Stimulated activated CD4-positive, alpha-beta T cell treated with anti-CD3 and anti-CD28 coated beads, Interleukin-2, amount 100 ng/mL, for 4 hours (primary cell): ENCODE measurements around the gene CACNA2D1.

Experiments
- DNase-seq: peaks from one replicate; pipeline ENCODE4 v3.0.0-alpha.2; 2020; ENCODE audit warnings: low read depth

The CACNA2D1 gene

GRCh38 chr7:81957517-81957916, 486.1 kb downstream of the CACNA2D1 start:
- DNase-seq, result no peak

DNA sequence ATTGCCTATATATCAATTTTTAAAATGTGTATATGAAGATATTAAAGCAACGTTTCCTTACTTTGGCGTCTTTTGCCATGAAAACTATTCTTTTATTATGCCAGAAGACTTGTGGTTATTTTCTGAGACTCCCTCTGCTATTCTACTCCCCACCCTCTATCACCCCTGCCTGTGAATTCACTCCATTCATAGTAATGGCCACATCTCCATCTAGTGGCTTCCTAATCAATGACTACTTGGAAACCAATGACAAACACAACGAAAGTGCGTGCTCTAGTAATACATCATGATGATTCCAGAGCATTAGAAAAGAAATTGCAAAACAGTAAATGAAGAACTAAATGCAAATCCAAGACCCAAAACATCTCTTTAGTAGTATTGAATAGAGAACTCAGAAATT, 487.1 kb downstream of the CACNA2D1 start:
- DNase-seq, result no peak

DNA sequence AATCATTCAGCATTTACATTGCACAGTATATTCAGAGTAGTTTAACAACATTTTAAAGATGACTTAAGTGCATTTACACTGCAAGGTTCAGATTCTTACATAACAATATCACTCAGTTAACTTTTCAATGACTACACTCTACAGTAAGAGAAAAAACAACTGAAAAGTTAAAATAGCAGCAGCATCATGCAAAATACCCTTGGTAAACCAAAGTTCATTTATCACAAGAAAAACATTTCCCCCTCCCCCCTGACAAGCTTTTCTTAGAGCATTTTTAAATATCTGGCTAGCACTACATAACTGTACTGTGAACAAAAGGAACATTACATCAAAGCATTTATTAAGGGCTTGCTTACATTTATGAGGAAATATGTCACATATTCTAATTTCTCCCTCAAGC, 494.3 kb downstream of the CACNA2D1 start:
- DNase-seq, result no peak

- DNase-seq, result no peak
Observed at GRCh38 chr7:81944058-81944457, 499.5 kb downstream of the CACNA2D1 start.

DNA sequence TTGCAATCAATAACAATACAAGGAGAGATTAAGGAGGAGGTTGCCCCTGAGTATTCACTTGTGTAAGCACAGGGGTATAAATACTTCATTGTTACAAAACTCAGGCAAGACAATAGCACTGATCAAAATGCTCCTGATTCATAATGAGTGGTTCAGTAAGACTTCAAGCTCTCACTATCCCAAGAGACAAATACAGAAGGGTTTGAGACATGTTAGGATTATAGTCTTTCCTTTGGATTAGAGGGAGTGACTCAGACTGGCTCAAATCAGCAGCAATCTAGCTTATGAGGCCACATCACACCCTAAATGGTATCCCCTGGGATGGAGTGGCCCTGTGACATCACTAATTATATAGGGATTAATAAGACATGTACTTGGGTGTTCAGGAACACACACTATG, 506.5 kb downstream of the CACNA2D1 start:
- no peak for DNase-seq

DNA sequence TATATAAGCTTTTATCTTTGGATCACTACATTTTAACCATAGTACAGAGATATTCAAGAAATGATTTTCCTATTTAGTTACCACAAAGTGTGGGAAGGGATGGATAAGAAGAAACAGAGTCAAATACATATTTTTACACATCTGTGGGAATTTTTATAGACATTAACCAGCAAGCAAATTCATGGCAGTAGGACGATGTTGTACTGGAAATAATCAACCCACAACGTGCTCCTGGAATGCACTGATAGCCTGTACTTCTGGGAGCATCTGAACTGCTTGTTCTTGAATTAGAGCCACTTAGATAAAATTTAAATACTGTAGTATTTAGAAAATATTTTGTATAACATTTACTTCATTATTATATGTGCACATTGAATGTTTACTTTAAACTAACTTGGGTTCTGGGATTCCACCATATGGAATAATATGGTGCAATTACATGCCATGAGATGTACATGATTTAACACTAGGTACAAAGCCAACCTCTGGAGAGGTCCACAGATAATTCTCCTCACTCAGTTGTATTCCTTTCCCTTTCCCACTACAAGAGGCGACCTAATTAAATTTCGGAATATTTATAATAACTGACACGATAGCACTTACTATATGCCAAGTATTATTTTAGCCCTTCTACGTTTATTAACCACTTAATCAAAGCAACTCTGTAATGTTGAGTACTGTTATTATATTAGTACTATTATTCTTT, 508.8 kb downstream of the CACNA2D1 start:
- no peak for DNase-seq

DNA sequence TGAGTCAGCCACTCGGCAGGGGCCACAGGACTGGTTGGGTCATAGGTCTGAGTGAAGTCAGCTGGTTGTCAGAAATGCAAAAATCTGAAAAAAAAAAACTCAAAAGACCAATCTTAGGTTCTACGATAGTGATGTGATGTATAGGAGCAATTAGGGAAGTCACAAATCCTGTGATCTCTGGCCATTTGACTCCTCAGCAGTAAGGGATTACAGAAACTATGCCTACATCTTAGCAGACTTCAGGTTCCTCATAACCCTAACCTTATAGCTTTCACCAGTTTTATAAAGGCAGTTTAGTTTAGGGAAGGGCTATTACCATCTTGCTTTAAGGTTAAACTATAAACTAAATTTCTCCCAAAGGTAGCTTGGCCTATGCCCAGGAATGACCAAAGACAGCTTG, 510.6 kb downstream of the CACNA2D1 start:
- no peak for DNase-seq

DNA sequence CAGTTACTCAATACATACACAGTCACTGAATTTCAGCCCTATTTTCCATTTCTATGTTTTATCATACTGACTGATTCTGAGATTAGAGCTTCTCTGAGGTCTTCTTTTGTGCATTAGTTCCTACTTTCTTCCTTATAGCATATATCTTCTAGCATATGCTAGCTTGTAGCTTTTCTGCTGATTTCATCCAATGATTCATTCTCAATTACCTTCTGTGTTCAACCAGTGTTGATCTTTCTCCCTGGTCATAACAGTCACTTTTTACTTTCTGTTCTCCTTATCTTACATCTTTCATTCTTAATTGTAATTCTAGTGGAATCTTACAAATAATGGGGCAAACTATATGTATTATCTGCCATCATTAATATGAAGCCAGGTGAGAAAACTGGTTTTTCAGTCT, 514.2 kb downstream of the CACNA2D1 start:
- DNase-seq, result no peak

DNA sequence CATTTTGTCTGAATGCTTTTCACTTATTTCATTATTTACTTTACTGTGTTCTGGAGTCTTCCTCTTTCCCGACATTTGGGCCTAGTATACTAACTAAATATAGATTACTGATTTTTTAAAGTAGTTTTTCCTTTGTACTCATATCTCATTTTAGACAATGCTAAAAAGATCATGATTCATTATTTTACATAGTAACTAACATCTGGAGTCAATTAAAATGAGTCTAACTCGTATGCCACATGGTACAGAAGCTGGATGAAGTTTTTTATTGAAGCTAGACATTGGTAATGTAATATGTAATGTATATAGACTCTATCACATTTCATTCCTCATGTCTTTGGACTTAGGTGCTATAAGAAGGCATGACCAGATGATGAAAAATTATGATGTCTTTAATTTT, 517.4 kb downstream of the CACNA2D1 start:
- DNase-seq, result no peak

- DNase-seq, result no peak
Observed at GRCh38 chr7:81925530-81925929, 518.0 kb downstream of the CACNA2D1 start.

GRCh38 chr7:81924494-81924893, 519.1 kb downstream of the CACNA2D1 start:
- DNase-seq, result no peak

DNA sequence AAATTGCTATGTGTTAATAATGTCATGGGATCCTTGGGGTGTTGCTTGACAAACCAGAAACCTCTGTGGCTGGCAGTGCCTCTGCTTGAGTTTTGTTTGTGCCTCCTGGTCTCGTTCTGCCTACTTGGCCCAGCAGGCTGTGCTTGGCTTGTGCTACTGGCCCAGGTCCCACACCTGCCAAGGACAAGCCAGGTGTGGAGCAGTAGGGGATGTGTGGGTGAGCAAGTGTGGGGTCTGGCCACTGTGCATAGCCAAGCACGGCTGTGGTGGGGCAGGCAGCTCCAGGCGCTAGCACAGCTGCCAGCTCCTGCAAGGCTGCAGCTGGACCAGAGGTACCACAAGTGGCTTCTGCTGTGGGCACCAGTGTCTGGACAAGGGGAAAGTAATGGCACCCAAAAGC, 524.1 kb downstream of the CACNA2D1 start:
- DNase-seq, result no peak

DNA sequence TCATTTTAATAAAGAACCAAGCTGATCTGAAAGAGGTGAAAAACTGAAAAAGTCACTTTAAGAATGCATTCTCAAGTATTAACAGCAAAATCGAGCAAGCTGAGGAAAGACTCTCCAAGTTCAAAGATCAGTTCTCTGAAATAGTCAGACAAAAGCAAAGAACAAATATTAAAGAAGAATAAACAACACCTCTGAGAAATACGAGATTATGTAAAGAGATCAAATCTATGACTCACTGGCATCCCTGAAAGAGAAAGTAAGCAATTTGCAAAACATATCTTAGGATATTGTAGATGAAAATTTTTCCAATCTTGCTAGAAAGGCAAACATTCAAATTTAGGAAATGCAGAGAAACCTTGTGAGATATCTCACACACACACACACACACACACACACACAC, 535.4 kb downstream of the CACNA2D1 start:
- no peak for DNase-seq

DNA sequence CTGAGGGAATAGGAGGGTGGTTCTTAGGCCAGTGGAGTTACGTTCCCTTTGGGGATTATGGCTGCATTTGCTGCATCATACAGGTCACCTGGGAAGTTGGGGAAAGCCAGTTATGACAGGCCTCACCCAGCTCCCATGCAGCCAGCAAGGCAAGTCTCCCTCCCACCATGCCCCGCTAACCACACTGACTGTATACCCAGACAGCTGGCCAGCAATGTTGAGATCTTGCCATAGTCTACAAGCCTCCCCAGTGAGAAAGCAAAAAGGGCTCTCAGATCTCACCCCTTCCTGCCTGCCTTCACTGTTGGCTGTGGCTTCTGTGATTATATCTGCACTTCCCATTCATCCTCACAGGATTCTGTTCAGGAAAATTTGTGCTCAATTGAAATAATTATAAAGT, 540.5 kb downstream of the CACNA2D1 start:
- DNase-seq, result no peak

DNA sequence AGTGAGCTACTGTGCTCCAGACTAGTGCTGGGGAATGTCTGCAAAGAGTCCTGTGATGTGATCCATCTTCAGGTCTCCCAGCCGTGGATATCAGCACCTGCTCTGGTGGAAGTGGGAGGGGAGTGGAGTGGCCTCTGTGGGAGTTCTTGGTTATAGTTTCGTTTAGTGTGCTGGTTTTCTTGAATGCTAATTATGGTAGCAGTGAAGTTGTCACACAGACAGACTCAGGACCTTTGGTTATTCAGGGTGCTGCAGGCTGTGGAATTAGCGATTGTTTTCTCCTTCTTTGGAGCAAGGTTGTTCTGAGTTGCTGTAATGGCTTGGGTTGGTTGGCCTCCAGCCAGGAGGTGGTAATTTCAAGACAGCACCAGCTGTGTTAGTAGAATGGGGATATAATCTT, 541.0 kb downstream of the CACNA2D1 start:
- no peak for DNase-seq
